SK-N-SH treated with all-trans-retinoic acid at 6 μM for 48 hours (cell line): ENCODE results near the gene PLPPR2.

ENCODE experiments used
- ATAC-seq: fragments of 200-7000 bp; cut with Tn5 transposase; 3 replicates; pipeline ENCODE4 v1.9.1; 2020; ENCODE audit warnings: mild to moderate bottlenecking, moderate library complexity
- ARNTL ChIP-seq: fragments of 450-650 bp; formaldehyde crosslinking; IDR thresholded peaks from 2 replicates; pipeline ENCODE4 v1.5.0; 2020; ENCODE audit warnings: low read depth, mild to moderate bottlenecking, moderate library complexity, borderline replicate concordance
- BACH2 ChIP-seq: fragments of 250-450 bp; sonication (Bioruptor Pico); IDR thresholded peaks from 2 replicates; pipeline ENCODE4 v1.9.0; 2021; ENCODE audit warnings: mild to moderate bottlenecking, borderline replicate concordance
- CSDC2 ChIP-seq: fragments of 250-450 bp; sonication (Bioruptor Pico); IDR thresholded peaks from 2 replicates; pipeline ENCODE4 v1.5.0; 2020; ENCODE audit warnings: mild to moderate bottlenecking, moderate library complexity
- ESRRG ChIP-seq: fragments of 250-450 bp; sonication (Bioruptor Pico); IDR thresholded peaks from 2 replicates; pipeline ENCODE4 v1.6.1; 2021; ENCODE audit warnings: mild to moderate bottlenecking
- GLIS3 ChIP-seq: fragments of 250-450 bp; sonication (Bioruptor Pico); IDR thresholded peaks from 2 replicates; pipeline ENCODE4 v1.5.0; 2020; ENCODE audit warnings: mild to moderate bottlenecking, moderate library complexity
- OSR1 ChIP-seq: fragments of 250-450 bp; sonication (Bioruptor Pico); IDR thresholded peaks from 2 replicates; pipeline ENCODE4 v1.8.0; 2022; ENCODE audit warnings: moderate library complexity, mild to moderate bottlenecking, inconsistent platforms
- PPARA ChIP-seq: fragments of 250-450 bp; sonication (Bioruptor Pico); IDR thresholded peaks from 2 replicates; pipeline ENCODE4 v1.5.0; 2020; ENCODE audit warnings: mild to moderate bottlenecking, borderline replicate concordance
- RARB ChIP-seq: fragments of 250-450 bp; sonication (Bioruptor Pico); IDR thresholded peaks from 2 replicates; pipeline ENCODE4 v1.8.0; 2021; ENCODE audit warnings: mild to moderate bottlenecking, moderate library complexity
- SNAI2 ChIP-seq: fragments of 250-450 bp; sonication (Bioruptor Pico); IDR thresholded peaks from 2 replicates; pipeline ENCODE4 v1.5.0; 2020; ENCODE audit warnings: mild to moderate bottlenecking, moderate library complexity
- TCF4 ChIP-seq: fragments of 250-450 bp; sonication (Bioruptor Pico); IDR thresholded peaks from 2 replicates; pipeline ENCODE4 v1.8.0; 2021; ENCODE audit warnings: mild to moderate bottlenecking, moderate library complexity, borderline replicate concordance
- TOX ChIP-seq: fragments of 250-450 bp; sonication (Bioruptor Pico); IDR thresholded peaks from 2 replicates; pipeline ENCODE4 v1.8.0; 2021; ENCODE audit warnings: mild to moderate bottlenecking, moderate library complexity, borderline replicate concordance
- ZC3H10 ChIP-seq: fragments of 250-450 bp; sonication (Bioruptor Pico); IDR thresholded peaks from 2 replicates; pipeline ENCODE4 v1.5.1; 2021; ENCODE audit warnings: mild to moderate bottlenecking, moderate library complexity
- ZFP3 ChIP-seq: fragments of 250-450 bp; sonication (Bioruptor Pico); IDR thresholded peaks from 2 replicates; pipeline ENCODE4 v1.5.0; 2020; ENCODE audit warnings: mild to moderate bottlenecking, moderate library complexity
- ZFP30 ChIP-seq: fragments of 450-650 bp; formaldehyde crosslinking; IDR thresholded peaks from 2 replicates; pipeline ENCODE4 v1.5.0; 2022; ENCODE audit warnings: mild to moderate bottlenecking, moderate library complexity
- ZNF565 ChIP-seq: fragments of 450-650 bp; formaldehyde crosslinking; conservative IDR thresholded peaks from 2 replicates; pipeline ENCODE4 v1.5.0; 2020; ENCODE audit warnings: low read depth, mild to moderate bottlenecking, moderate library complexity
- ZNF70 ChIP-seq: fragments of 450-650 bp; formaldehyde crosslinking; IDR thresholded peaks from 2 replicates; pipeline ENCODE4 v1.5.0; 2020; ENCODE audit warnings: mild to moderate bottlenecking, moderate library complexity
- ZNF8 ChIP-seq: fragments of 450-650 bp; formaldehyde crosslinking; IDR thresholded peaks from 2 replicates; pipeline ENCODE4 v1.5.0; 2020; ENCODE audit warnings: mild to moderate bottlenecking, moderate library complexity
- TF ChIP-seq, protein P1 (sequence below): fragments of 250-450 bp; sonication (Bioruptor Pico); IDR thresholded peaks from 2 replicates; pipeline ENCODE4 v1.5.1; 2021; ENCODE audit warnings: mild to moderate bottlenecking, moderate library complexity
- TF ChIP-seq, protein P2 (sequence below): fragments of 250-450 bp; sonication (Bioruptor Pico); IDR thresholded peaks from 2 replicates; pipeline ENCODE4 v1.5.0; 2020; ENCODE audit warnings: mild to moderate bottlenecking, moderate library complexity
- TF ChIP-seq, protein P3 (sequence below): fragments of 250-450 bp; sonication (Bioruptor Pico); IDR thresholded peaks from 2 replicates; pipeline ENCODE4 v1.8.0; 2020; ENCODE audit warnings: mild to moderate bottlenecking, moderate library complexity, borderline replicate concordance
- TF ChIP-seq, protein P4 (sequence below): fragments of 250-450 bp; sonication (Bioruptor Pico); IDR thresholded peaks from 2 replicates; pipeline ENCODE4 v1.8.0; 2021; ENCODE audit warnings: low read depth, mild to moderate bottlenecking, moderate library complexity, borderline replicate concordance

Gene PLPPR2

DNA sequence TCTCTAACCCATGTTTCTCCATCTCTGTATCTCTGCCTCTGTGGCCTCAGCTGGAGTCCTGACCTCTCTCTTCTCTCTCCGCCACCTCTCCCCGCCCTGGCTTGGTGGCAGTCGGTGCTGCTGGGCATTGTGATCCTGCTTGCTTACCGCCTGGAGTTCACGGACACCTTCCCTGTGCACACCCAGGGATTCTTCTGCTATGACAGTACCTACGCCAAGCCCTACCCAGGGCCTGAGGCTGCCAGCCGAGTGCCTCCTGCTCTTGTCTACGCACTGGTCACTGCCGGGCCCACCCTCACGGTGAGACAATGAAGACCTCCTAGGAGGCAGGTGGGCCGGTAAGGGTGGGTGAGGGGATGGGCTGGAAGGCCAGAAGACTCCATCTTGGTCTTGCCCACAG is 4.2 kb downstream of the PLPPR2 start:
- ATAC-seq: no peak

DNA sequence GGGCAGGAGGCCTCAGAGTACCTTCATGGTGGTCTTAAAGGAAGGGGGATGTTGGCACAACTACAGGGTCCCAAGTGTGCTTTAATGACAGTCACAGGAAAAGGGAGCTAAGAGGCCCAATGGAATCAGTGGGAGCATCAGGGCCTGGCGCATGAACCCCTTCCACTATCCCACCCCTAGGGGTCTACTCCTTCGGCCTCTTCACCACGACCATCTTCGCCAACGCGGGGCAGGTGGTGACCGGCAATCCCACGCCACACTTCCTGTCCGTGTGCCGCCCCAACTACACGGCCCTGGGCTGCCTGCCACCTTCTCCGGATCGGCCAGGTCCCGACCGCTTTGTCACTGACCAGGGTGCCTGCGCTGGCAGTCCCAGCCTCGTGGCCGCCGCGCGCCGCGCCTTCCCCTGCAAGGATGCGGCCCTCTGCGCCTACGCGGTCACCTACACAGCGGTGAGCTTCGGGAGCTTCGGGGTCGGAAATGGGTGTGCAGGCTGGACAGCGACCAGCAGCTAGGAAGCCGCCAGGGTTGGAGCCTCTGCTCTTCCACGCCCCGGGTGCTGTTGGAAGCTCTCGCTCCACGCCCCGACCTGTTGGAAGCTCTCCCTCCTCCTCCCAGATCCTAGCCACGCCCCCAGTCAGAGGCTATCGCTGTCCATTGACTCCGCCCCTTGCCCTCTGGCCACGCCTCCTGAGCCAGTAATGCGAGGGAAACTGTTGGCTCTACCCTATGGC is 6.0 kb downstream of the PLPPR2 start:
- TF ChIP-seq BACH2 (CRISPR knock-in tag) (no peak), ZFP3 (CRISPR knock-in tag) (no peak), ZC3H10 (CRISPR knock-in tag) (no peak), ESRRG (no peak), ZNF70 (CRISPR knock-in tag) (no peak), TOX (CRISPR knock-in tag) (no peak), TCF4 (CRISPR knock-in tag) (no peak), SNAI2 (CRISPR knock-in tag) (no peak)
- TF ChIP-seq, protein P1, sequence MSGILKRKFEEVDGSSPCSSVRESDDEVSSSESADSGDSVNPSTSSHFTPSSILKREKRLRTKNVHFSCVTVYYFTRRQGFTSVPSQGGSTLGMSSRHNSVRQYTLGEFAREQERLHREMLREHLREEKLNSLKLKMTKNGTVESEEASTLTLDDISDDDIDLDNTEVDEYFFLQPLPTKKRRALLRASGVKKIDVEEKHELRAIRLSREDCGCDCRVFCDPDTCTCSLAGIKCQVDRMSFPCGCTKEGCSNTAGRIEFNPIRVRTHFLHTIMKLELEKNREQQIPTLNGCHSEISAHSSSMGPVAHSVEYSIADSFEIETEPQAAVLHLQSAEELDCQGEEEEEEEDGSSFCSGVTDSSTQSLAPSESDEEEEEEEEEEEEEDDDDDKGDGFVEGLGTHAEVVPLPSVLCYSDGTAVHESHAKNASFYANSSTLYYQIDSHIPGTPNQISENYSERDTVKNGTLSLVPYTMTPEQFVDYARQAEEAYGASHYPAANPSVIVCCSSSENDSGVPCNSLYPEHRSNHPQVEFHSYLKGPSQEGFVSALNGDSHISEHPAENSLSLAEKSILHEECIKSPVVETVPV (CRISPR knock-in tag): no peak
- TF ChIP-seq, protein P2, sequence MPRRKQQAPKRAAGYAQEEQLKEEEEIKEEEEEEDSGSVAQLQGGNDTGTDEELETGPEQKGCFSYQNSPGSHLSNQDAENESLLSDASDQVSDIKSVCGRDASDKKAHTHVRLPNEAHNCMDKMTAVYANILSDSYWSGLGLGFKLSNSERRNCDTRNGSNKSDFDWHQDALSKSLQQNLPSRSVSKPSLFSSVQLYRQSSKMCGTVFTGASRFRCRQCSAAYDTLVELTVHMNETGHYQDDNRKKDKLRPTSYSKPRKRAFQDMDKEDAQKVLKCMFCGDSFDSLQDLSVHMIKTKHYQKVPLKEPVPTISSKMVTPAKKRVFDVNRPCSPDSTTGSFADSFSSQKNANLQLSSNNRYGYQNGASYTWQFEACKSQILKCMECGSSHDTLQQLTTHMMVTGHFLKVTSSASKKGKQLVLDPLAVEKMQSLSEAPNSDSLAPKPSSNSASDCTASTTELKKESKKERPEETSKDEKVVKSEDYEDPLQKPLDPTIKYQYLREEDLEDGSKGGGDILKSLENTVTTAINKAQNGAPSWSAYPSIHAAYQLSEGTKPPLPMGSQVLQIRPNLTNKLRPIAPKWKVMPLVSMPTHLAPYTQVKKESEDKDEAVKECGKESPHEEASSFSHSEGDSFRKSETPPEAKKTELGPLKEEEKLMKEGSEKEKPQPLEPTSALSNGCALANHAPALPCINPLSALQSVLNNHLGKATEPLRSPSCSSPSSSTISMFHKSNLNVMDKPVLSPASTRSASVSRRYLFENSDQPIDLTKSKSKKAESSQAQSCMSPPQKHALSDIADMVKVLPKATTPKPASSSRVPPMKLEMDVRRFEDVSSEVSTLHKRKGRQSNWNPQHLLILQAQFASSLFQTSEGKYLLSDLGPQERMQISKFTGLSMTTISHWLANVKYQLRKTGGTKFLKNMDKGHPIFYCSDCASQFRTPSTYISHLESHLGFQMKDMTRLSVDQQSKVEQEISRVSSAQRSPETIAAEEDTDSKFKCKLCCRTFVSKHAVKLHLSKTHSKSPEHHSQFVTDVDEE: no peak
- no peak for ATAC-seq

More for the DNA sequence above, 4.2 kb downstream of the PLPPR2 start:
- no peak for TF ChIP-seq ZNF565 (CRISPR knock-in tag)
- TF ChIP-seq PPARA (CRISPR knock-in tag): no peak
- no peak for TF ChIP-seq ZFP3 (CRISPR knock-in tag)
- TF ChIP-seq ZFP30: no peak
- TF ChIP-seq, protein P2: no peak
- TF ChIP-seq ZNF8 (CRISPR knock-in tag): no peak
- TF ChIP-seq, protein P3, sequence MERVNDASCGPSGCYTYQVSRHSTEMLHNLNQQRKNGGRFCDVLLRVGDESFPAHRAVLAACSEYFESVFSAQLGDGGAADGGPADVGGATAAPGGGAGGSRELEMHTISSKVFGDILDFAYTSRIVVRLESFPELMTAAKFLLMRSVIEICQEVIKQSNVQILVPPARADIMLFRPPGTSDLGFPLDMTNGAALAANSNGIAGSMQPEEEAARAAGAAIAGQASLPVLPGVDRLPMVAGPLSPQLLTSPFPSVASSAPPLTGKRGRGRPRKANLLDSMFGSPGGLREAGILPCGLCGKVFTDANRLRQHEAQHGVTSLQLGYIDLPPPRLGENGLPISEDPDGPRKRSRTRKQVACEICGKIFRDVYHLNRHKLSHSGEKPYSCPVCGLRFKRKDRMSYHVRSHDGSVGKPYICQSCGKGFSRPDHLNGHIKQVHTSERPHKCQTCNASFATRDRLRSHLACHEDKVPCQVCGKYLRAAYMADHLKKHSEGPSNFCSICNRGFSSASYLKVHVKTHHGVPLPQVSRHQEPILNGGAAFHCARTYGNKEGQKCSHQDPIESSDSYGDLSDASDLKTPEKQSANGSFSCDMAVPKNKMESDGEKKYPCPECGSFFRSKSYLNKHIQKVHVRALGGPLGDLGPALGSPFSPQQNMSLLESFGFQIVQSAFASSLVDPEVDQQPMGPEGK: no peak
- no peak for TF ChIP-seq CSDC2 (CRISPR knock-in tag)
- TF ChIP-seq, protein P4, sequence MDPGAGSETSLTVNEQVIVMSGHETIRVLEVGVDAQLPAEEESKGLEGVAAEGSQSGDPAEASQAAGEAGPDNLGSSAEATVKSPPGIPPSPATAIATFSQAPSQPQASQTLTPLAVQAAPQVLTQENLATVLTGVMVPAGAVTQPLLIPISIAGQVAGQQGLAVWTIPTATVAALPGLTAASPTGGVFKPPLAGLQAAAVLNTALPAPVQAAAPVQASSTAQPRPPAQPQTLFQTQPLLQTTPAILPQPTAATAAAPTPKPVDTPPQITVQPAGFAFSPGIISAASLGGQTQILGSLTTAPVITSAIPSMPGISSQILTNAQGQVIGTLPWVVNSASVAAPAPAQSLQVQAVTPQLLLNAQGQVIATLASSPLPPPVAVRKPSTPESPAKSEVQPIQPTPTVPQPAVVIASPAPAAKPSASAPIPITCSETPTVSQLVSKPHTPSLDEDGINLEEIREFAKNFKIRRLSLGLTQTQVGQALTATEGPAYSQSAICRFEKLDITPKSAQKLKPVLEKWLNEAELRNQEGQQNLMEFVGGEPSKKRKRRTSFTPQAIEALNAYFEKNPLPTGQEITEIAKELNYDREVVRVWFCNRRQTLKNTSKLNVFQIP: no peak
- TF ChIP-seq ZNF70 (CRISPR knock-in tag): no peak
- TF ChIP-seq BACH2 (CRISPR knock-in tag): no peak
- no peak for TF ChIP-seq TCF4 (CRISPR knock-in tag)
- TF ChIP-seq ARNTL (CRISPR knock-in tag): no peak
- no peak for TF ChIP-seq OSR1 (CRISPR knock-in tag)
- TF ChIP-seq RARB (CRISPR knock-in tag): no peak
- no peak for TF ChIP-seq ZC3H10 (CRISPR knock-in tag)
- no peak for TF ChIP-seq GLIS3
- no peak for TF ChIP-seq ESRRG
- TF ChIP-seq TOX (CRISPR knock-in tag): no peak
- TF ChIP-seq, protein P1 (CRISPR knock-in tag): no peak
- TF ChIP-seq, all 23 proteins: peak for 0
